CD4-positive, alpha-beta T cell treated with Interleukin-10 for 1 hour (primary cell): ENCODE measurements around the gene BCL11A.

Experiments used
- DNase-seq: peaks from one replicate; pipeline ENCODE4 v3.0.0-alpha.2; 2020

Gene BCL11A

GRCh38 chr2:60544062-60544461, 9.4 kb downstream of the BCL11A start:
- DNase-seq = no peak

GRCh38 chr2:60541056-60541651, 12.3 kb downstream of the BCL11A start:
- no peak for DNase-seq

- DNase-seq = no peak
These were observed 13.4 kb downstream of the BCL11A start for GRCh38 chr2:60540074-60540473.

- no peak for DNase-seq
These were observed 14.3 kb downstream of the BCL11A start for GRCh38 chr2:60539140-60539539.

- DNase-seq = no peak
These were observed 15.4 kb downstream of the BCL11A start for GRCh38 chr2:60538101-60538500.

GRCh38 chr2:60536746-60537145, 16.7 kb downstream of the BCL11A start:
- DNase-seq = no peak

- DNase-seq = no peak
These were observed 17.7 kb downstream of the BCL11A start for GRCh38 chr2:60535685-60536312.

- DNase-seq = no peak
These were observed 18.4 kb downstream of the BCL11A start for GRCh38 chr2:60534892-60535684.

GRCh38 chr2:60534052-60534685, 19.3 kb downstream of the BCL11A start:
- DNase-seq = no peak

- no peak for DNase-seq
These were observed 20.1 kb downstream of the BCL11A start for GRCh38 chr2:60533101-60534051.

- DNase-seq = no peak
These were observed 21.0 kb downstream of the BCL11A start for GRCh38 chr2:60532421-60532820.

GRCh38 chr2:60531701-60532133, 21.7 kb downstream of the BCL11A start:
- no peak for DNase-seq

GRCh38 chr2:60530660-60531281, 22.7 kb downstream of the BCL11A start:
- DNase-seq = no peak

GRCh38 chr2:60529785-60530627, 23.4 kb downstream of the BCL11A start:
- no peak for DNase-seq

GRCh38 chr2:60529136-60529784, 24.2 kb downstream of the BCL11A start:
- DNase-seq = no peak

GRCh38 chr2:60528281-60529020, 25.0 kb downstream of the BCL11A start:
- DNase-seq = no peak

- no peak for DNase-seq
These were observed 25.7 kb downstream of the BCL11A start for GRCh38 chr2:60527762-60528161.

GRCh38 chr2:60526623-60527022, 26.8 kb downstream of the BCL11A start:
- no peak for DNase-seq

- no peak for DNase-seq
These were observed 27.6 kb downstream of the BCL11A start for GRCh38 chr2:60525899-60526298.

GRCh38 chr2:60524874-60525273, 28.6 kb downstream of the BCL11A start:
- no peak for DNase-seq
